A549 (cell line): ENCODE data around the gene FUZ. TPM values are rescaled to one million over a fixed set of nuclear protein-coding genes. Genes with fewer than 3 reads are reported as not detected.

Experiments
- ATAC-seq, 2 experiments: fragments of 200-7000 bp in 1 of 2; fragments of >200 bp in 1 of 2; cut with Nextera tagmentation in 1 of 2; cut with Tn5 transposase in 1 of 2; 3 replicates each; pipeline versions ENCODE4 v1.8.0 to v1.9.1; 2018 to 2020; ENCODE audit warnings: mild to moderate bottlenecking in 1 of 2, moderate library complexity in 1 of 2
- CTCF ChIA-PET: fragments of 300-600 bp; sonication (Branson Sonifier 250); formaldehyde crosslinking; extraction: SDS; loops from one replicate; lab custom pipeline; 2021; ENCODE audit warnings: antibody characterized with exemption, inconsistent platforms; lab: Yijun Ruan, JAX
- POLR2A ChIA-PET: fragments of 350-600 bp; formaldehyde crosslinking; extraction: SDS; loops from one replicate; lab custom pipeline; 2021; ENCODE audit warnings: antibody characterized with exemption, inconsistent platforms; lab: Yijun Ruan, JAX
- DNase-seq, 2 experiments: peaks; one replicate each; pipeline versions ENCODE4 v3.0.0 to v3.0.0-alpha.2; 2011 to 2016; ENCODE audit warnings: low read depth in 1 of 2, low spot score in 1 of 2
- FAIRE-seq: peaks from 2 replicates; lab custom pipeline; 2011; peaks lifted over from hg19 to GRCh38; lab: Jason Lieb, UNC
- H3K27ac ChIP-seq, 2 experiments: fragments of >200 bp; sonication (Bioruptor Twin); formaldehyde crosslinking; 3 replicates each; pipeline ENCODE4 v1.5.1; 2016 to 2017
- H3K4me1 ChIP-seq: fragments of >200 bp; sonication (Bioruptor Twin); formaldehyde crosslinking; 3 replicates; pipeline ENCODE4 v1.6.1; 2016
- H3K4me2 ChIP-seq: fragments of >200 bp; sonication (Bioruptor Twin); formaldehyde crosslinking; 3 replicates; pipeline ENCODE4 v1.6.1; 2016
- H3K4me3 ChIP-seq: fragments of >200 bp; sonication (Bioruptor Twin); formaldehyde crosslinking; 3 replicates; pipeline ENCODE4 v1.5.1; 2016
- H3K9me3 ChIP-seq: fragments of >200 bp; sonication (Bioruptor Twin); formaldehyde crosslinking; 3 replicates; pipeline ENCODE4 v1.6.1; 2016
- BCL3 ChIP-seq: fragments of >200 bp; sonication (Bioruptor Twin); formaldehyde crosslinking; IDR thresholded peaks from 3 replicates; pipeline ENCODE4 v1.6.1; 2016
- BHLHE40 ChIP-seq: IDR thresholded peaks from 2 replicates; pipeline ENCODE4 v1.6.1; 2012; ENCODE audit warnings: low read depth, low read length, inconsistent platforms
- CEBPB ChIP-seq, 2 experiments: fragments of >200 bp in 1 of 2; sonication (Bioruptor Twin) in 1 of 2; formaldehyde crosslinking in 1 of 2; IDR thresholded peaks; 2 replicates each; pipeline ENCODE4 v1.6.1; 2012 to 2016
- CHD4 ChIP-seq: fragments of 200-600 bp; sonication (generic); IDR thresholded peaks from 2 replicates; pipeline ENCODE4 v1.6.1; 2016; ENCODE audit warnings: antibody characterized with exemption, mild to moderate bottlenecking, borderline replicate concordance
- EHF ChIP-seq: fragments of 250-450 bp; sonication (Bioruptor Pico); IDR thresholded peaks from 2 replicates; pipeline ENCODE4 v1.5.0; 2020; ENCODE audit warnings: mild to moderate bottlenecking
- FOSB ChIP-seq: fragments of 250-450 bp; sonication (Bioruptor Pico); IDR thresholded peaks from 2 replicates; pipeline ENCODE4 v1.5.0; 2020; ENCODE audit warnings: mild to moderate bottlenecking, moderate library complexity
- HDAC2 ChIP-seq: fragments of 200-600 bp; sonication (generic); IDR thresholded peaks from 2 replicates; pipeline ENCODE4 v1.6.1; 2016
- HEYL ChIP-seq: fragments of 250-450 bp; sonication (Bioruptor Pico); IDR thresholded peaks from 2 replicates; pipeline ENCODE4 v1.8.0; 2021; ENCODE audit warnings: mild to moderate bottlenecking, moderate library complexity
- MAFK ChIP-seq: fragments of 450-650 bp; IDR thresholded peaks from 2 replicates; pipeline ENCODE4 v1.6.1; 2014; ENCODE audit not compliant: partially characterized antibody
- MYC ChIP-seq: IDR thresholded peaks from 2 replicates; pipeline ENCODE4 v1.6.1; 2012; ENCODE audit warnings: mild to moderate bottlenecking, inconsistent platforms, low read length, improper control_type of control experiment, borderline replicate concordance
- NR3C1 ChIP-seq: fragments of >200 bp; sonication (Bioruptor Twin); formaldehyde crosslinking; IDR thresholded peaks from 3 replicates; pipeline ENCODE4 v1.6.1; 2017
- TFCP2L1 ChIP-seq: fragments of 250-450 bp; sonication (Bioruptor Pico); IDR thresholded peaks from 2 replicates; pipeline ENCODE4 v1.5.0; 2021; ENCODE audit warnings: mild to moderate bottlenecking
- TP53 ChIP-seq: fragments of 250-450 bp; sonication (Bioruptor Pico); IDR thresholded peaks from 2 replicates; pipeline ENCODE4 v1.5.0; 2021; ENCODE audit warnings: mild to moderate bottlenecking, moderate library complexity
- ZFP36 ChIP-seq: fragments of 450-650 bp; IDR thresholded peaks from 2 replicates; pipeline ENCODE4 v1.6.1; 2014; ENCODE audit warnings: borderline replicate concordance; ENCODE audit not compliant: partially characterized antibody
- WGBS: methylation state at CpG from one replicate; pipeline ENCODE4 v1.1.6; 2017; ENCODE audit errors: missing lambda C conversion rate; 5-methylcytosine and 5-hydroxymethylcytosine counted together
- polyA plus RNA-seq, 4 experiments: library from polyadenylated mRNA; depleted of rRNA in 3 of 4; stranded (reverse); fragments of >200 nt; fragmentation: RNase III in 1 of 4; extraction: RNeasy Plus Mini Kit Qiagen cat#74134 plus additional on column Dnase treatment in 1 of 4; gene quantifications; 2 replicates in 3 of 4; 3 replicates in 1 of 4; pipeline ENCODE4 v1.2.3, GENCODE V29; 2011 to 2017

The FUZ gene
- polyA plus RNA-seq, 2 of the 4 experiments (the other 2 are of a cell fraction) = 12.5 to 21.7 TPM

GRCh38 chr19:49850221-49850486, 37.1 kb upstream of the FUZ start:
- Histone ChIP-seq H3K4me3 (peak overlapping the region; percentile 89), H3K4me2 (peak overlapping the region; percentile 92), H3K27ac (peak overlapping the region; percentile 94 to 97), H3K4me1 (peaks cover 17% of the 10 kb centered on the region), H3K9me3 (no peaks in the 10 kb centered on the region)
- DNase-seq = no peak
- 32% methylated on average over 12 of the region's 12 CpGs for WGBS
- ChIA-PET CTCF (interaction anchor here (0.7 to 1.8 kb wide), 10 partner anchors 8 to 178 kb away, joined by 3 to 7 read pairs (median 4); no protein-coding TSS in a partner anchor), POLR2A (interaction anchor here (0.8 to 1.6 kb wide), 12 partner anchors 11 to 208 kb away, joined by 3 to 18 read pairs (median 4); partner anchors contain the start of genes AKT1S1, PNKP, SCAF1 and TBC1D17)
- FAIRE-seq = no peak
- TF ChIP-seq BCL3 (no peak), MYC (0 out of 2 replicates have a peak, but pooled peaks have one; percentile 34)
- ATAC-seq = no peak; a peak in 2 of 6 replicates

GRCh38 chr19:49849433-49850220, 36.5 kb upstream of the FUZ start:
- ATAC-seq (no peak), DNase-seq (no peak), FAIRE-seq (no peak)
- peak overlapping the region; percentile 92 for H3K4me2 ChIP-seq
- 80% methylated on average over 15 of the region's 15 CpGs for WGBS
- no peaks in the 10 kb centered on the region for H3K9me3 ChIP-seq
- peak overlapping the region; percentile 89 for H3K4me3 ChIP-seq
- POLR2A ChIA-PET = interaction anchor here (0.9 to 1.6 kb wide), 8 partner anchors 12 to 174 kb away, joined by 3 to 18 read pairs (median 8); partner anchors contain the start of genes AKT1S1, PNKP and TBC1D17
- TF ChIP-seq MAFK (no peak), TP53 (CRISPR knock-in tag) (no peak), HDAC2 (no peak)
- H3K27ac ChIP-seq = peak overlapping the region; percentile 94 to 97
- CTCF ChIA-PET = interaction anchor here (0.7 to 1.8 kb wide), 9 partner anchors 13 to 177 kb away, joined by 3 to 7 read pairs (median 4); no protein-coding TSS in a partner anchor
- H3K4me1 ChIP-seq = peaks cover 17% of the 10 kb centered on the region

- H3K9me3 ChIP-seq = no peaks in the 10 kb centered on the region
- TF ChIP-seq EHF (no peak), HDAC2 (no peak), BCL3 (no peak), ZFP36 (no peak), HEYL (CRISPR knock-in tag) (no peak), CEBPB (IDR thresholded peaks at IDR 0.05) (no peak), TP53 (CRISPR knock-in tag) (no peak), FOSB (CRISPR knock-in tag) (no peak), TFCP2L1 (CRISPR knock-in tag) (no peak), NR3C1 (no peak), CHD4 (no peak), BHLHE40 (no peak)
- TF ChIP-seq, all 56 proteins: peak for 0
- CTCF ChIA-PET = interaction anchor here (1.1 to 1.3 kb wide), 2 partner anchors 14 to 121 kb away, joined by 3 to 7 read pairs; no protein-coding TSS in a partner anchor
- FAIRE-seq (no peak), ATAC-seq (no peak), DNase-seq (no peak)
- WGBS = 78% methylated on average over 3 of the region's 3 CpGs
- Histone ChIP-seq H3K4me3 (no peak overlapping the region), H3K4me2 (no peak overlapping the region), H3K4me1 (peaks cover 17% of the 10 kb centered on the region), H3K27ac (no peak overlapping the region)
- POLR2A ChIA-PET = interaction anchor here (0.6 kb wide), 1 partner anchor 1230 kb away, joined by 4 read pairs; the partner anchor contains the start of gene RPL18
These were observed 35.8 kb upstream of the FUZ start for GRCh38 chr19:49848938-49849337.
